H1 (cell line): ENCODE results near the gene TAS2R41. TPM values are rescaled to one million over a fixed set of nuclear protein-coding genes. Genes with fewer than 3 reads are reported as not detected.

Source experiments
- CTCF ChIA-PET: fragments of 300-600 bp; sonication (Branson Sonifier 250); formaldehyde crosslinking; loops from one replicate; lab custom pipeline; 2021; ENCODE audit not compliant: partially characterized antibody; lab: Charles Lee
- POLR2A ChIA-PET: fragments of 300-600 bp; sonication (Branson Sonifier 250); formaldehyde crosslinking; loops from one replicate; lab custom pipeline; 2021; ENCODE audit warnings: inconsistent platforms; ENCODE audit not compliant: partially characterized antibody; lab: Charles Lee
- DNase-seq, 2 experiments: peaks; one replicate each; pipeline versions ENCODE4 v3.0.0 to v3.0.0-alpha.2; 2010 to 2022; ENCODE audit warnings: low spot score in 2 of 2, low read depth in 1 of 2, mixed read lengths in 1 of 2
- FAIRE-seq: peaks from 2 replicates; lab custom pipeline; 2011; peaks lifted over from hg19 to GRCh38; lab: Jason Lieb, UNC
- H2AFZ ChIP-seq: 2 replicates; pipeline ENCODE4 v1.8.1; 2012; ENCODE audit warnings: low read length, inconsistent platforms
- H2AK5ac ChIP-seq: 2 replicates; pipeline ENCODE4 v1.6.1; 2013; ENCODE audit warnings: low read depth, low read length
- H2BK120ac ChIP-seq: replicated peaks from 2 replicates; pipeline ENCODE3; 2013; ENCODE audit warnings: low read depth, low read length, inconsistent platforms
- H2BK12ac ChIP-seq: 2 replicates; pipeline ENCODE4 v1.6.1; 2013; ENCODE audit warnings: low read depth, low read length
- H2BK15ac ChIP-seq: 2 replicates; pipeline ENCODE4 v1.6.1; 2013; ENCODE audit warnings: low read length
- H2BK20ac ChIP-seq: 2 replicates; pipeline ENCODE4 v1.6.1; 2013; ENCODE audit warnings: low read length
- H2BK5ac ChIP-seq: 2 replicates; pipeline ENCODE4 v1.6.1; 2013; ENCODE audit warnings: low read depth, low read length
- H3K14ac ChIP-seq: 2 replicates; pipeline ENCODE4 v1.6.1; 2013; ENCODE audit warnings: inconsistent platforms; ENCODE audit not compliant: insufficient read length
- H3K18ac ChIP-seq: 2 replicates; pipeline ENCODE4 v1.6.1; 2013; ENCODE audit warnings: low read length; ENCODE audit errors: extremely low read depth
- H3K23ac ChIP-seq: 2 replicates; pipeline ENCODE4 v1.6.1; 2013; ENCODE audit warnings: inconsistent platforms; ENCODE audit not compliant: insufficient read length
- H3K23me2 ChIP-seq: 2 replicates; pipeline ENCODE4 v1.6.1; 2013; ENCODE audit warnings: low read depth, low read length
- H3K27ac ChIP-seq: 2 replicates; pipeline ENCODE4 v1.6.1; 2011; ENCODE audit warnings: low read depth, low read length, inconsistent platforms
- H3K27me3 ChIP-seq, 4 experiments: replicated peaks in 1 of 4; 1 replicate in 1 of 4; 2 replicates in 3 of 4; pipeline versions ENCODE4 v1.6.1 to v1.8.1; 2011 to 2013; ENCODE audit warnings: low read length in 3 of 4, mild to moderate bottlenecking in 3 of 4, inconsistent platforms in 2 of 4, mixed read lengths in 2 of 4, moderate library complexity in 1 of 4; ENCODE audit not compliant: control insufficient read depth in 3 of 4, insufficient read depth in 3 of 4; ENCODE audit errors: extremely low read depth in 1 of 4
- H3K36me3 ChIP-seq, 4 experiments: 2 replicates each; pipeline versions ENCODE4 v1.6.1 to v1.8.1; 2011 to 2013; ENCODE audit warnings: mild to moderate bottlenecking in 4 of 4, low read length in 3 of 4, moderate library complexity in 2 of 4, control low read depth in 1 of 4, inconsistent platforms in 1 of 4; ENCODE audit not compliant: insufficient read depth in 4 of 4, control insufficient read depth in 2 of 4
- H3K4ac ChIP-seq: replicated peaks from 2 replicates; pipeline ENCODE3; 2013; ENCODE audit warnings: low read length, low read depth, mixed read lengths, inconsistent platforms; ENCODE audit not compliant: insufficient read length
- H3K4me1 ChIP-seq, 4 experiments: replicated peaks in 1 of 4; 1 replicate in 1 of 4; 2 replicates in 3 of 4; pipeline versions ENCODE4 v1.6.1 to v1.8.1; 2011 to 2013; ENCODE audit warnings: low read length in 3 of 4, inconsistent platforms in 2 of 4, mixed read lengths in 1 of 4; ENCODE audit not compliant: insufficient read depth in 4 of 4, control insufficient read depth in 3 of 4
- H3K4me2 ChIP-seq, 2 experiments: 2 replicates each; pipeline versions ENCODE4 v1.6.1 to v1.8.1; 2011 to 2013; ENCODE audit warnings: low read depth in 2 of 2, low read length in 2 of 2, control low read depth in 1 of 2, inconsistent platforms in 1 of 2, mild to moderate bottlenecking in 1 of 2; ENCODE audit not compliant: insufficient read depth in 1 of 2
- H3K4me3 ChIP-seq, 4 experiments: fragments of 200-600, 300-600 bp in 1 of 4; sonication (generic), shearing (Covaris generic), sonication (Bioruptor Twin) in 1 of 4; 2 replicates each; pipeline versions ENCODE4 v1.5.1 to v1.8.1; 2011 to 2016; ENCODE audit warnings: low read length in 4 of 4, low read depth in 3 of 4, control low read depth in 2 of 4, inconsistent platforms in 2 of 4, mild to moderate bottlenecking in 2 of 4, mixed read lengths in 1 of 4, moderate library complexity in 1 of 4; ENCODE audit not compliant: insufficient read depth in 2 of 4; ENCODE audit errors: extremely low read depth in 1 of 4
- H3K56ac ChIP-seq: replicated peaks from 2 replicates; pipeline ENCODE3; 2013; ENCODE audit warnings: low read depth, mild to moderate bottlenecking, mixed read lengths, low read length, inconsistent platforms; ENCODE audit not compliant: insufficient read length
- H3K79me1 ChIP-seq: 2 replicates; pipeline ENCODE4 v1.6.1; 2013; ENCODE audit warnings: low read depth, low read length, control low read depth
- H3K79me2 ChIP-seq, 2 experiments: 2 replicates each; pipeline versions ENCODE4 v1.6.1 to v1.8.1; 2012 to 2013; ENCODE audit warnings: low read length in 2 of 2, mild to moderate bottlenecking in 2 of 2, inconsistent platforms in 1 of 2; ENCODE audit not compliant: insufficient read depth in 2 of 2, control insufficient read depth in 1 of 2
- H3K9ac ChIP-seq, 4 experiments: replicated peaks in 1 of 4; 1 replicate in 1 of 4; 2 replicates in 3 of 4; pipeline versions ENCODE4 v1.6.1 to v1.8.1; 2011 to 2013; ENCODE audit warnings: low read depth in 3 of 4, low read length in 3 of 4, control low read depth in 2 of 4, mild to moderate bottlenecking in 2 of 4, moderate library complexity in 2 of 4, inconsistent platforms in 1 of 4; ENCODE audit errors: extremely low read depth in 1 of 4
- H3K9me3 ChIP-seq, 2 experiments: 2 replicates each; pipeline versions ENCODE4 v1.6.1 to v1.8.1; 2012 to 2013; ENCODE audit warnings: mild to moderate bottlenecking in 2 of 2, moderate library complexity in 2 of 2, control low read depth in 1 of 2, inconsistent platforms in 1 of 2, low read depth in 1 of 2, low read length in 1 of 2, mixed read lengths in 1 of 2; ENCODE audit not compliant: insufficient read depth in 2 of 2
- H4K20me1 ChIP-seq, 2 experiments: replicated peaks in 1 of 2; 2 replicates each; pipeline versions ENCODE3 to v1.8.1; 2011 to 2013; ENCODE audit warnings: inconsistent platforms in 2 of 2, low read length in 2 of 2, mild to moderate bottlenecking in 1 of 2; ENCODE audit not compliant: insufficient read depth in 2 of 2, control insufficient read depth in 1 of 2
- H4K5ac ChIP-seq: 2 replicates; pipeline ENCODE4 v1.6.1; 2013; ENCODE audit warnings: low read length, low read depth, mixed read lengths, inconsistent platforms; ENCODE audit not compliant: insufficient read length
- H4K8ac ChIP-seq: 2 replicates; pipeline ENCODE4 v1.8.0; 2013; ENCODE audit warnings: mild to moderate bottlenecking, moderate library complexity, low read length, inconsistent platforms; ENCODE audit not compliant: insufficient read depth; ENCODE audit errors: extremely low read depth
- H4K91ac ChIP-seq: replicated peaks from 2 replicates; pipeline ENCODE3; 2013; ENCODE audit warnings: low read length, mixed read lengths, inconsistent platforms; ENCODE audit not compliant: insufficient read length
- ASH2L ChIP-seq: fragments of 200-600, 300-600 bp; sonication (generic); IDR thresholded peaks from one replicate; pipeline ENCODE4 v1.7.1; 2017; ENCODE audit warnings: low read length
- ATF2 ChIP-seq: IDR thresholded peaks from 2 replicates; pipeline ENCODE4 v1.6.1; 2012; ENCODE audit warnings: low read length, inconsistent platforms
- BCL11A ChIP-seq, 2 experiments: IDR thresholded peaks; one replicate each; pipeline ENCODE4 v1.6.1; 2011; ENCODE audit warnings: low read depth in 2 of 2, low read length in 2 of 2, mild to moderate bottlenecking in 2 of 2
- BRCA1 ChIP-seq: IDR thresholded peaks from 2 replicates; pipeline ENCODE4 v1.6.1; 2012; ENCODE audit warnings: low read depth, low read length, improper control_type of control experiment
- CBX8 ChIP-seq: fragments of 300-800, 300-1000 bp; sonication (generic); IDR thresholded peaks from 2 replicates; pipeline ENCODE4 v1.7.1; 2016; ENCODE audit warnings: low read depth, low read length, borderline replicate concordance
- CREB1 ChIP-seq: IDR thresholded peaks from 2 replicates; pipeline ENCODE4 v1.6.1; 2012; ENCODE audit warnings: inconsistent platforms
- EP300 ChIP-seq, 2 experiments: IDR thresholded peaks; 1 replicate in 1 of 2; 2 replicates in 1 of 2; pipeline ENCODE4 v1.6.1; 2011 to 2012; ENCODE audit warnings: low read depth in 2 of 2, low read length in 2 of 2, mild to moderate bottlenecking in 2 of 2, borderline replicate concordance in 1 of 2, inconsistent platforms in 1 of 2, moderate library complexity in 1 of 2
- PHF8 ChIP-seq: fragments of 200-600 bp; sonication (generic); conservative IDR thresholded peaks from 2 replicates; pipeline ENCODE4 v1.7.1; 2012; ENCODE audit warnings: low read depth, mild to moderate bottlenecking, inconsistent platforms, low read length, moderate library complexity
- SRF ChIP-seq: IDR thresholded peaks from 2 replicates; pipeline ENCODE4 v1.6.1; 2011; ENCODE audit warnings: mild to moderate bottlenecking, low read depth, low read length, moderate library complexity
- USF2 ChIP-seq: IDR thresholded peaks from 2 replicates; pipeline ENCODE4 v1.6.1; 2011; ENCODE audit warnings: low read length, improper control_type of control experiment
- WGBS, 2 experiments: shearing (Covaris generic) in 1 of 2; methylation state at CpG; one replicate each; pipeline versions ENCODE4 v1.1.6 to v1.1.7; 2013 to 2015; ENCODE audit warnings: low lambda C conversion rate in 2 of 2, mixed read lengths in 2 of 2, inconsistent platforms in 1 of 2, low coverage in 1 of 2, missing lambda C conversion rate in 1 of 2; ENCODE audit not compliant: insufficient replicate concordance in 2 of 2, insufficient coverage in 1 of 2, insufficient read length in 1 of 2; ENCODE audit errors: extremely low coverage in 1 of 2, missing lambda C conversion rate in 1 of 2; 5-methylcytosine and 5-hydroxymethylcytosine counted together
- polyA plus RNA-seq, 7 experiments: library from polyadenylated mRNA; depleted of rRNA in 3 of 7; stranded (reverse) in 5 of 7; unstranded in 2 of 7; fragments of >200 nt in 5 of 7; fragments of 200-250 nt in 2 of 7; gene quantifications; 1 replicate in 5 of 7; 2 replicates in 1 of 7; 4 replicates in 1 of 7; pipeline versions ENCODE4 v1.2.1 to v1.2.3, GENCODE V29; 2011 to 2013; ENCODE audit warnings: missing spikeins in 2 of 7, mixed read lengths in 2 of 7
- total RNA-seq: library from RNA; stranded (reverse); fragmentation: NEBNext Ultra II Directional; extraction: Animal tissue kit (Norgen Biotek cat#: 25700); gene quantifications from 2 replicates; pipeline ENCODE4 v1.2.1, GENCODE V29; 2021

Gene TAS2R41
- total and polyA plus RNA-seq, 2 of the 8 experiments (the other 6 are each of a cell fraction or from before 2014, with no cell fraction given), result 0.12 TPM; not detected in 1

GRCh38 chr7:143519411-143520131 is 41.9 kb downstream of the TAS2R41 start:
- ChIA-PET CTCF (interaction anchor here (0.9 to 1.4 kb wide), 7 partner anchors 13 to 509 kb away, joined by 3 to 4 read pairs (median 3); no protein-coding TSS in a partner anchor), POLR2A (no interaction called here)
- Histone ChIP-seq H3K9me3 (no peaks in the 10 kb centered on the region), H4K5ac (no peak overlapping the region), H4K20me1 (no peaks in the 10 kb centered on the region), H3K56ac (no peak overlapping the region), H3K4ac (no peak overlapping the region), H2BK120ac (no peak overlapping the region), H3K4me2 (no peak overlapping the region), H2BK15ac (no peak overlapping the region), H3K27me3 (no peaks in the 10 kb centered on the region; a peak in 1 of 7 replicates), H3K14ac (no peak overlapping the region), H3K4me3 (no peak overlapping the region), H2AFZ (no peak overlapping the region), H4K8ac (no peak overlapping the region), H3K4me1 (peaks cover 2 to 13% (median 4%) of the 10 kb centered on the region in 4 experiments; a peak in 3 of 7 replicates), H3K18ac (no peak overlapping the region), H2BK12ac (0 out of 2 replicates have a peak overlapping the region, but pooled peaks have one; percentile 20), H3K79me1 (no peaks in the 10 kb centered on the region), H4K91ac (no peak overlapping the region), H2BK20ac (no peak overlapping the region), H2AK5ac (no peak overlapping the region), H3K9ac (no peak overlapping the region), H2BK5ac (no peak overlapping the region), H3K27ac (no peak overlapping the region), H3K23ac (no peak overlapping the region), H3K79me2 (no peaks in the 10 kb centered on the region), H3K36me3 (no peaks in the 10 kb centered on the region), H3K23me2 (no peaks in the 10 kb centered on the region)
- FAIRE-seq (no peak), DNase-seq (no peak)
- 95% methylated on average over 7 of the region's 7 CpGs; no CpG with 5 or more reads in 1 of the 2 experiments for WGBS, 2 experiments
- TF ChIP-seq BCL11A (IDR thresholded peaks at IDR 0.05; ENCODE audit: low read depth in 2 of 2, low read length in 2 of 2) (no peak), PHF8 (no peak), EP300 (IDR thresholded peaks at IDR 0.05; ENCODE audit: borderline replicate concordance in 1 of 2, low read depth in 2 of 2, low read length in 2 of 2) (no peak), ASH2L (no peak), ATF2 (no peak), SRF (no peak), CBX8 (no peak), BRCA1 (no peak), USF2 (no peak), CREB1 (no peak)
